NCI-H146 (cell line): Measurements from ENCODE around the gene NLRP7.

Source experiments
- DNase-seq: peaks from one replicate; lab custom pipeline; 2025; lab: John Stamatoyannopoulos, UW

The NLRP7 gene

DNA sequence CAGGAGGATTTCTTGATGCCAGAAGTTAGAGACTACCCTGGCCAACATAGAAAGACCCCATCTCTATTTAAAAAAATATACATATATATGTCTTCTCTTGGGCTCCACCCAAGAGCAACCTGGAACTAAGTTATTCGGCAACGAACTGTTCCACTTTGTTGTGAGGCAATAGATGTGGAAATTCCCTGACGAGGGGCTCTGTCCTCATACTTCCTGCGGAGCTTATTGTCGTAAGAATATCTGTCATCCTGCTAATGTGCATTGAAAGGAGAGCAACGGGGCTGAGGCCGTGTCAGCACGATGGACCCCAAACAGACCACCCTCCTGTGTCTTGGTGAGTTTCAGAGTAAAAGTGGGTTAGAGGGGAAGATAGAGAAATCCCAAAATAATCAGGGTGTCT, 73.3 kb downstream of the NLRP7 start, which contains the start of gene FCAR:
TSS of gene FCAR (plus strand) at position 246 of the 400 bp plus-strand sequence. CDS start at position 301, 55 bp downstream.
- DNase-seq: no peak
